GM19395 (cell line): Measurements from ENCODE around the gene DAPK2.
"Not testable (repeated sequence)": the region's sequence is repeated elsewhere in the genome, so short reads cannot be mapped to it uniquely, and the experiment has no call there.

Experiments used
- ATAC-seq: cut with Tn5 transposase; IDR thresholded peaks from one replicate; pipeline ENCODE4 v1.9.1; 2021; ENCODE audit warnings: mild to moderate bottlenecking, moderate library complexity; ENCODE audit not compliant: unreplicated experiment

The DAPK2 gene

DNA sequence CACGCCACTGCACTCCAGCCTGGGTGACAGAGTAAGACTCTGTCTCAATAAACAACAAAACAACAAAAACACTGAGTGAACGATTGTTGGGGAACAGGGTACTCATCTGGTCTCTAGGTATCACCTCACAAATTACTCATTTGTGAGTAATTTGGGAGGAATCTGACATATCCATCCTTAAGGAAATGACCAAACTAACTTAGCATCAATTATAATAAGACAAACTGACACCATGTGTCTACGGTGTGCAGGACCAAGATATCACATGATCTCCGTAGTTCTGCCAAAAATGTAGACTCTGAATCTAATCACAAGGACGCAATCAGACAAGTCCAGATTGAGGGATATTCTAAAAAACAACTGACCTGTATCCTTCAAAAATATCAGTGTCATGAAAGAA, 12.0 kb upstream of the DAPK2 start:
- ATAC-seq = no peak

DNA sequence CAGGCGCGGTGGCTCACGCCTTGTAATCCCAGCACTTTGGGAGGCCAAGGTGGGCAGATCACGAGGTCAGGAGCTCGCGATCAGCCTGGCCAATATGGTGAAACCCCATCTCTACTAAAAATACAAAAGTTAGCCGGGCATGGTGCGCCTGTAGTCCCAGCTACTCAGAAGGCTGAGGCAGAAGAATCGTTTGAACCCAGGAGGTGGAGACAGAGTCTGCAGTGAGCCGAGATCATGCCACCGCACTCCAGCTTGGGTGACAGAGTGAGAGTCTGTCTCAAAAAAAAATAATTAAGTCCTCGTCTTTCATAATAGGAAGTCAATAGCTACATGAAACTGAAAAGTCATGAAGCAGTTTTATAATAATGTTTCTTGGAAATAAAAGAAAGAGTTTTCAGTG, 7.4 kb upstream of the DAPK2 start:
- ATAC-seq = not testable (repeated sequence)

DNA sequence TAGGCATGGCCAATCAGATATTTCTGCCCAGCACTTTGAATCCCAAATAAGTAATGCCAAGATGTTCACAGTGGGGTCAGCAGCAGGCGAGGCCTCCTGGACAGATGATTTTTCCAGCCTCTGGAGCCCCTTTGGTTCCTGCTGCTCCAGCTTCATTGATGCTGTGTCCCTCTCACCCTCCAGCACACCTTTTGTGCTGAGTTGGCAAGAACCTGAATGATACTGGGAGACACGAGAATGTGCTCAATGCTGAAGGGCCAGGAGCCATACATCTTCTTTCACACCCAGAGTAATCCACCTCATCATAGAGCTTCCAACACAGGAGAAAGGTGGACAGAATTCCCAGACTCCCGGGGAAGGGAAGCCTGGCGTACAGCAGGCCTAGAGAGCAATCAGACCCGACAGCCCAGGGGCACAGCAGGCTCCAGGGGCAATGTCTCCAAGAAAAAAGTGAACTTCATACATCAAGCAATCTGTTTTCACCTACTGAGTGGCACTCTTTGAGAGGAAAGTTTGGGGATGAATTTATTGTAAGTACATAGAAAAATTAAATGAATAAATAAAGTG, 6.7 kb upstream of the DAPK2 start:
- ATAC-seq = no peak

DNA sequence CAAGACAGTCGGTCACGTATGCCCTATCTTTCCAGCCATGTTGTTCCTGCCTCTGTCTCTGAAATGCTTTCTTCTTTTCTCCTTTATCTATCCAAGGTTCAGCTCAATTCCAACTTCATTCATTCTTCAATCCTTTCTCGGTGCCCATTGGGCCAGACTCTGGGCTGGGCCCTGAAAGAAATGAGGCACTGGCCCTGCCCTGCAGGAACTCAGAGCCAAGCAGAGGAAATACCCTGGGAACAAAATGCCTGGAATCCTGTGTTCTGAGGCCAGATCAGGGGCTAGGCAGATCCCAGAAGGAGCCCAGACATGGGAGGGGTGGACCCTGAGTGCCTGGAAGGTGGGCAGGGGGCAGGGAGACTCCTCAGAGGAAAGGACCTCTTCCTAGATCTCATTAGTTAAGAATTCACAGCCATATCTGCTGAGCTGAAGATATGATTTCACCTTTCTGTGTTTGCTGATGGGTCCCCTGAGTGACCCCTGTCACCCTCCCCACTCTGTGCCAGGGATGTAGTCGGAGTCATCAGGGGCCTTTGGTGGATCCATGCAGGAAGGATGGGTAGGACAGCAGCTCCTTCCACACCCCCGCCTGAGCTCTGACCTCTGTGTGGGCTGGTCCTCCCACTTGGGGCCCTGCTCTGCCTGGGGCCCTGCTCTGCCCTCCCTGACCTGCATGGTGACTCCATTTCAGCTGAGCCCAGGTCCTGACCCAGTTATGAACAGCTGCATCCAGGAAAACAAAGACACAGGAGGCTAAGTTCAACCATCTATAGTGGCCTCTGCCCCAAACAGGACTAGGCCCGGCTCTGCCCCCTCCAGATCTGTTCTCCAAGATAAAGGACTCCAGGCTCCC, 5.3 kb upstream of the DAPK2 start:
- ATAC-seq = no peak

DNA sequence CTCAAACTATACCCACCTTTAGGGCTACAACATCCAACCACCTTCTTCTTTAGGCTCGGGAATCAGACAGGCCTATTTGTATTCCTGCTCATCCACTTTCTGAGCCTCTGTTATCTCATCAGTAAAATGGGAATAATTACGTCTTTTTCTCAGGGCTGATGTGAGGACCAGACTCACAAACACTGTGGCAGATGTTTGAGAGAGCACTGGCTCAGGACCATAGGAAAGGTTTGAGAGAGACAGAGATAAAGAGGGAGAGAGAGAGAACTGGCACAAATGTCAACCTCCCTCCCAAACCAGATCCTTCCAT, 4.8 kb upstream of the DAPK2 start:
- no peak for ATAC-seq

DNA sequence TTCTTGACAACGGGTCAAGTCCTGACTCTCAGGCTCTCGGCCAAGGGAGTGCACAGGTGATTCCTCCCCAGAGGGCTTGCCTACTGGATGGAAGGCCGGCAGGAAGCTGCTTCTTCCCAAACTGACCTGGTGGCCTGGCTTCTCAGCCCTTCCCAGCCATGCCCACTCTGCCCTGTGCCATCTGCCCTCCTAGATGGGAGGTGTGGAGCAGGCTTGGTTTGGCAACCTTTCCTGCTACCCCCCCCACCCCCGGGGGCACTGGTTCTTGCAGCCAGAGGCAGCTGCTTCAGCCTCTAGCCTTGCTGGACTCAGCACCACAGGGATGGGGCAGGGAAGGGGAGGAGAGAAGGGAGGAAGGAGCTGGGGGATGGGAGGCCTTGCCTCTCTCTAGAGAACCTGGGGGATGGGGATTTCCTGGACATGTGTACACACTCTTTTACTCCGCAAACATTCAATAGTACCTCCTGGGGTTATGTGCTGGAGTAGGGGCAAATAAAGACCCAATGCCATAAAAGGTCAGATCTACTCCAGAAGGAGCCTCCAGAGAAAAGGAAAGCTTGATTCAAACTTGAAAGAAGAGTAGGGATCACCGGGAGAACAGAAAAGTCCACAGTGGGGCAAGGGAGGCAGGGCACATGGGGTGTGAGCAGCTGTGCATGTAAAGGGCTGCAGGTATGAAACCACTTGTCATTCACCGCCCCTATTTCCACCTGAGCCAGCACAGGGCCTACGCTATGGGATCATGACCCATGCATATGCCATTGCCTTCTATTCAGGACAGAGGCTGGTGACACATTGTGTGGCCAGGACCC, 4.2 kb upstream of the DAPK2 start:
- ATAC-seq = no peak

DNA sequence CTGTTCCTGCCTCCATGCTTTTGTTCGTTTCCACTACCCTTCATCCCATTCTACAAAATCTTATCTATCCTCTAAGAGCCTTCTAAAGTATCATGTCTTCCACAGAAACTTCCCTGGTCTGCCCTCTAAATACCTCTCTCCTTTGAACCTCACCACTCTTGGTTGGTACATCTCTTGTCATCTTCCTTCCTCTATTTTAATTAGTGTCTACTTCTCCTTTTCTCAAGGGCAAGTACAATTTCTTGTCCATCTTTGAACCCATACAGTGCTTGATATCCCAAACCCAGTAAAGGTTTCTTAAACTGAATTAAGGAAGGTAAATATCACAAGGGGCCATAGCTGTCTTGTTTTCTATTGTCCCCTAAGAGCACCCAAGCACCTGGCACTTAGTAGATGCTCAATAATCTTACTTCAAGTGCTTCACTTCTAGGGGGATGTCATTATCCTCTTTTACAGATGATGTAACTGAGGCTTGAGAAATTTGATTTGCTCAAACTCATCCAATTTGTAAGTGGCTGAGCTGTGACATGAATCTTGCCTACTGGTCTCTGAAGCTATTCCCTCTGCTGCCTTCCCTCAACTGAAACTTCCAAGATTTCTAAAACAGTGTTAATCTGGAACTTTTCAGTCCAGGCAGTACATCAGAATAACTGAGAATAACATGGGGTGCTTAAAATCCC, 2.6 kb upstream of the DAPK2 start:
- ATAC-seq = no peak

DNA sequence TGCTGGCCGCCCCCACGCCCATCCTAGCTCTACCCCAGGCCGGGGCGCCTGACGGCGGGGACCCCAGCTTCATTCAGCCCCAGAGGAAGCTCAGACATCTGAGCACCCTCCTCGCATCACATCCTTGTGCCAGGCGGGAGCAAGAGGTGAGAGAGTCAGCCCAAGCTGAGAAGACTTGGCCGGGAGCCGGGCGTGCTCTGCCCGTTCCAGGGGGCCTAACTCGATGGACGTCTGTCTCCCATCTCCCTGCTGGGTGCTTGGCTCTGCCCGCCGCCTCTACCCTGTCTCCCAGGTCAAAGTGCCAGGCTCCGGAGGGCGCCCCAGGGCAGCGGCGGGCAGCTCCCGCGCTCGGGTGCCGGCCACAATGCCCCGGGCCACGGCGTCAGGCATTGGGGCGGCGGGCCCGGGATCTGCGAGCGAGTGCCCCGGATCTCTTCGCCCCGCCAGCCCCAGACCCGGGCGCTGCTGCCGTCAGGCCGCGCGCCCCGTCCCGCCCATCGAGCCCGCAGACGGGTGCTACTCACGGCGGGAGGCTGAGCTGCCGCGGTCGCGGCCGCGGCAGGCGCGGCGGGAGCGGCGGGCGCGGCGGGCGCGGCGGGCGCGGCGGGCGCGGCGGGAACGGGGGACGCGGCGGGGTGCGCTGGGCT, 388 bp downstream of the DAPK2 start:
- ATAC-seq = peak; percentile 22

DNA sequence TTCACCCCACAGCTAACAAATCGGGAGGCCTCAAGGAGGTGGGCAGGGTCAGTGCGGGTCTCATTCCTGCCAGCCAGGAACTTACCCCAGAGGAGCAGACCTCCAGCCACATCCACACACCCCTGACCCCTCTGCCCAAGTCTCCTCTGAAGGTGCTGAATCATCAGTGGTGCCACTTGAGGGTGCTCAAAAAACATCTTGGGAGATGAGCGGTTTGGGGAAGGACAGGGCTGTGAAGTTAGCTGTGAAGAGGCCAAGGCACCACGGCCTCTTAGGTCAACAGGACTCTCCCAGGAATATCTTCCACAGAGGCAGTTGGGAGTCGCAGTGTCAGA, 1.2 kb downstream of the DAPK2 start:
- ATAC-seq = no peak

DNA sequence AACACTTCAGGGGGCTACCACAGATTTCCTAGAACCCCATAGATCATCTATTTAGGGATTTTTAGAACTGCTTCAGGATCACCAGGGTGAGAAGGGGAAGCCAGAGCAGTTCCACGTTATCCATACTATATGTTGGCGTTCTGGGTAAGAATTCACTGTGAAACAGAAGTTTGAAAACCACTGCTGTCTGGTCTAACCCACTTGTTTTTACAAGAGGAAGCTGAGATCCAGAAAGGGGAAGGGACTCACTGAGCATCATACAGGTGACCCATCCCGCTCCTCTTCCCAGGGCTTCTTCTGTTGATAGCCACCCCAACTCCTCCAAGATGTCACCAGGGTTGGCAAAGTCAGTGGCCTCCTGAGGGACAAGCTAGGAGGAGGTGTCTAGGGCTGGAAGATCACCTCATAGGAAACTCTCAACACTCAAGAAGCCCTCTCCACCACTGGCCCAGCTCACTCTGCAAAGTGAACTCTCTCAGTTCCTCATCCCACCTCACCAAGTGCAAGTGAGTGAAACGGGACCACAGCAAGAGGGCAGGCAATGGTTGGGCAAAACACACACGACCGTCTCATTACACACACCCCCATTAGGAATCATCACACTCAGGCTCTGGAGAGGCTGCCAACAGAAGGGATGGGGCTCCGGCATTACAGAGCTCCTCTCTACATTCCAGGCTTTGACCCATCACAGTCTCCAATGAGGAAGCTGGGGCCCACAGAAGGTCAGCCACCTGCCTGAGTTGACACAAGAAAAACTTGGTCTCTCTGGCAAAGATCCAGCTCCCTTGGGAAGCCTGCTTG, 1.8 kb downstream of the DAPK2 start:
- ATAC-seq = peak; percentile 65

DNA sequence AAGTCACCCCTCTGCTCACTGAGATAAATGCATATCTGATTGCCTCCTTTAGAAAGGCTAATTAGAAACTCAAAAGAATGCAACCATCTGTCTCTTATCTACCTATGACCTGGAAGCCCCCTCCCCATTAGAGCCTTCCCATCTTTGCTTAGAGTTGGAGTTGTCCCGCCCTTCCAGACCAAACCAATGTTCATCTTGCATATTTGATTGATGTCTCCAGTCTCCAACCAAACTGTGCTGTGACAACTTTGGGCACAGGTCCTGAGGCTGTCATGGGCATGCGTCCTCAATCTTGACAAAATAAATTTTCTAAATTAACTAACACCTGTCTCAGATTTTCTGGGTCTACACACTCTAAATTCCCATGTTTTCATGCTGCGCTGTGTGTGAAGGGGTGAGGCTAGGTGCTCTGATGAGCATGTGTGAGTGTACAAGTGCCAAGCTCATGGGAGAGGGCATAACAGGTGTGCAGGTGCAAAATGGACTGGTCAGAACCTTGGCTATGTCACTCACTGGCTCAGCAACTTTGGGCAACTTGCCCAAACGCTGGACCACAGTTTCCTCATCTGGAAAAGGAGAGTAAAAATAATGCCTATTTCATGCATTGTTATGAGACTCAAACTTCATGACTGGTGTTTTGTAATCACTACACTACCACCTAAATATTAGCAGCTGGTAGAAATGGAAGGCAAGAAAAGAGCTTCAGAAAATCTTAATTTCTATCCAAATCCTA, 7.2 kb downstream of the DAPK2 start:
- ATAC-seq = no peak

DNA sequence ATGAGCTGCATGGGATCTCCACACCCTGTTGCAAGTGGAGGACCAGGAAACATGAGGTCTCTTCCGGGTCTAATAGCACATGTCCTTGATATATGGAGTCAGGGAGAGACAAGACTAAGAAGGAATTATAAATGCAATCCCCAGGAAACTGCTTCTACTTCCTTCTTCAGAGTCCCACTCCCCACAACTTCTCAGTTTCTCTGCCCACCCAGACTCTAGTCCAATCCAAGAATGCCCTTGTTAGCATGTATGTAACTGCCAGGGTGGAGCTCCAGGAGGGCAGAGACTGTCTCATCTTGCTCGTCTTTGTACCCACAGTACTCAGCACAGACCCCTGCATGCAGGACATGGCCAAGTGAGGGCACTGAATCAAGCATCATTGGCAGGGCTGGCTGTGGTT, 8.3 kb downstream of the DAPK2 start:
- no peak for ATAC-seq

DNA sequence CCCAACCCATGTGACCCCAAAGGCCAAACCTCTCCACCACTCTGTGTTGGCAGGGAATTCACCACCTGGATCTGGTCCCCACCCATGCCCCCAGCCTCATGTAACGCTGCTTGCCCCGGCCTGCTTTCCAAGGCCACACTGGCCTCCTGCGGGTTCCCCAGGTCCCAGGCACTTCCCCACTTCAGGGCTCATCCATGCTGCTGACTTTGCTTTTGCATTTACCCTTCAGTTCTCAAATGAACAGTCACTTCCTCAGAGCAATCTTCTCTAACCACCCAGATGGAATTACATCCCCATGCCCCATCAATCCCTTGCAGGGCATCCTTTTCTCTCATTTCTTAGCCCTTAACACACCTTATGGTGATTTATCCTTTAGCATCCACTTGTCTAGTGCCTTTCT, 9.2 kb downstream of the DAPK2 start:
- ATAC-seq = no peak

DNA sequence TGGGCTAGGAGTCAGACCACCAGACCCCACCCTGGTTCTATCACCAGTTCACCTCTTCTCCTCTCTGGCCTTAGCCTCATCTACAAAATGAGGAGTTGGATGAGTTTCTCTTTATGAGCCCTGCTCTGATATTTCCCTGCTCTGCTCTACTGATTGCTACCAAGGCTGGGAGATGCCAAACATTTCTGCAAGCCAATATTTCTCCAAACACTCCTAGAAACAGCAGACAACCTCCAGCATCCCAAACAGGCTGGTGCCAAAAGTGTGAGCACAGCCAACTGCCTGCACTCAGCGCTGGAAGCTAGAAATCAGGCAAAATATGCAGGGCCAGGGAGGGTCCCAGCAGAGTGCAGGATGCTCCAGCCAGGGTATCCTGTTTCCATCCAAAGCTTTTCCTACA, 10.8 kb downstream of the DAPK2 start:
- ATAC-seq = no peak

DNA sequence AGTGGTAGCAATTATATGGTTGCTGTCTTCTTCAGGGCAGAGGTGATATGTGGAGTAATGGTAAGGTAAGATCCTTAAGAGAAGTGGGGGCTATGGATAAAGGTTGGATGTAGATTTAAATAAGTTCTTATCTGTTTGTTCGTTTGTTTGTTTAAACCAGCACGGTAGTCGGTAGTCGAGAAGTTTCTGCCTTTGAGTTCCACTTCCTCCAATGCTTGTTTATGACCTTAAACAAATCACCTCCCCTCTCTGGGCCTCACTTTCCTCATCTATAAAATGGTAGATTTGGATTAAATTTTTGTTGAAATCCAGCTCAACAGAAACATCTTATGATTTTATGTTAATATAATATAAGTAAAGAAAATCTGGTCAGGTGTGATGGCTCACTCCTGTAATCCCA, 11.8 kb downstream of the DAPK2 start:
- ATAC-seq = no peak

DNA sequence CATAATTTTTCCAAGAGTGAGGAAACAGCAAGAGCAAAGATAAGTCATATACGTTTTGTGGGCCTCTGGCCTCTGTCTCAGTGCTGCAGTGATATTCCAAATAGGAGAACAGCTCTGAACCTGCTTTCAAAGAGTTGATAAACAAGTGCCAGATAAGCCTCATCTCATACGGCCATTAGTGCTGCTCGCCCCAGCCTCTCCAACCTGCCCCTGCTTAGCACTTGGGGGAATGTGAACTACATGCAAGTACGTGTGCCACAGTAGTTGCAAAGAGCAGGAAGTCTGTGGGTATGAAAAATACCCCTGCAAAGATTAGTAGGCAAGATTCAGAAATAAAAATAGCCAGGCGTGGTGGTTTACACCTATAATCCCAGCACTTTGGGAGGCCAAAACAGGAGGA, 14.0 kb downstream of the DAPK2 start:
- no peak for ATAC-seq

DNA sequence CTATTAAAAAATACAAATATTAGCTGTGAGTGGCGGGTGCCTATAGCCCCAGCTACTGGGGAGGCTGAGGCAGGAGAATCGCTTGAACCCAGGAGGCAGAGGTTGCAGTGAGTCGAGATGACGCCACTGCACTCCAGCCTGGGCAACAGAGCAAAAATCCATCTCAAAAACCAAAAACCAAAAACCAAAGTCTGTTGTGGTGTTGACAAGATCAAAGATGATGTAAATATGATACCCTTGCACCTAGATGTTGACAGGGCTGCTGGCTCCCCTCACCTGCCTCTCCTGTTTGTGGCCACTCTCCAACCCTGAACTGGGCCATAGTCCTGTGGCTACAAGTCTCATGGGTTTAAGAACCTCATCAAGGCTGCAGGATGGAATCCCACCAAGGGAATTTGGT, 16.2 kb downstream of the DAPK2 start:
- no peak for ATAC-seq

DNA sequence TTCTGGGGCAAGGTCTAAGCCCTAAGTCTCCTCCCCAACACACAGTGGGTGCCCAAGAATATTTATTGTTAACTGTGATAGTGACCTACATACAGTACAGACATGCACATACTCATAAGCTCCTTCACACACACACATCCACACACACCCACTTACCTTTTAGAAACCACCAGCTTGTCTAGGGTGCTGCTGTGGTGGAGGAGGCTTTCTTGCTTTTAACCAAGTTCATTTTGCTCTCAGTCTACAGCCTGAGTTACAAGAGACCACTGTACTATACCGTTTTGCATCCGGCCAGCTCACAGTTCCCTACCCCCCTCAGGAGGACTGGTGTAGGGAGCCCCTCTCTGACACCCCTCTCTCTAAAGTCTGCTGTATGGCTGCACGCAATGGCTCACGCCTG, 16.7 kb downstream of the DAPK2 start:
- ATAC-seq = no peak

DNA sequence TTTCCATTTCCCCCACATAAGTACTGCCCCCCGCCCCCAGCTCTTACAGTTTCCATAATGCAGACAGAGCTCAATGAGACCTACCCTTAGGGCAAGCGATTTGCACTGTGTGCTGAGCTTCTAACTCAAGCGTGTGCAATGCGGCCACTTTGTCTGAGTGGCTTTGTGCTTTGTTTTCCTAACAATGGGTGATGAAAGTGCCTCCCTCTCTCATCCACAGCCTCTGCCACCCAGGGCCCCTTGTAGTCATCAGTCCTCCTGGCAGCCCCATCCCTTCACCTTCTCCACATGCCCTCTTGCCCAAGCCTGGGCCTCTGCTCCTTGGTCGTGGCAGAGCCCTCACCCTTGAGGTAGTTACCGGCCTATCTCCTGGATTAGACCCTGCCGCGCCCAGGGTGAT, 17.2 kb downstream of the DAPK2 start:
- ATAC-seq = no peak

DNA sequence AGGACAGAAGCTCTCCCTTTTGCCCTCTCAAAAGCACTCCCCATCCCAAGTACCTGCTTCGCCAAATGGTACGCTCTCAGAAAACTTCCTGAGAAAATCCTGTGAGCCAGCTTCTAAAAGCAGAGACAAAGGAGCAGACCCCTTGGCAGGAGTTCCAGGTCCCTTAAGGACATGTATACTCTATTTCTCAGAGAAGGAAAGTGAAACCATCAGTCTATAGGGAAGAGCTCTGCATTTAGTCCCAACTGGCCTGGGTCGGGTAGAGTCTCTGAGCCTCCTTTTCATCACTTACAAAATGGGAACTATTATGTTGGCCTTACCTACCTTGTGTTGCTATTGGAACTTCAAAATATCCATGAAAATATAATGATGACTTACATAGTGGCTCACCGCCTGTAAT, 19.7 kb downstream of the DAPK2 start:
- ATAC-seq = no peak
